ENCODE data around the gene ZCCHC8. TPM values are rescaled to one million over a fixed set of nuclear protein-coding genes. Genes with fewer than 3 reads are reported as not detected.
"Not testable (repeated sequence)": the region's sequence is repeated elsewhere in the genome, so short reads cannot be mapped to it uniquely, and the experiment has no call there.

The ZCCHC8 gene
- total RNA-seq, 1 experiment from 2014 or later = 40.1 TPM

DNA sequence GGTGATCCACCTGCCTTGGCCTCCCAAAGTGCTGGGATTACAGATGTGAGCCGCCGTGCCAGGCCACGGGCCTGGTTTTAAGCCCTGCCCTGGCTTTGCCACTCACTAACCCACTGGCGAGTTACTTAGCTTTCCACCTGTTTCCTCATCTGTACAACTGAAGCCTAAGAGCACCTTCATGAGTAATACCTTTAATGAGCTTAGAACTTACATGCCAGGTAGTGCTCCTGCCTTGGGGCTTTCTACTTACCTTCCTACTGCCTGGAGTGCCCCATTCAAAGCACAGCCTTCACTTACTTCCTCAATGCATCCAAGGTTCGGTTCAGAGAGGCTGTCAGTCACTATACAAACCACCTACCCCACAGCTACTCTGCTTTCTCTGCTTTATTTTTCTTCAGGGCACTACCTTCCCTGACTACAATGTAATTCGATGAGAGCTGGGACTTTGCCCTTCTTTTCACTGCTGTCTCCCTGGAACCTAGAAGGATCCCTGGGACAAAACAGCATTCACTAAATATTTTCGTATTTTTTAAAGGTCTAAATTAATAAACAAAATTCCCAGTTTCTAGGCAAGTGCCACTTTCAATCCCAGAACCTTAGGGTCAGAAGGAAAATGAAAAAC, 13.8 kb downstream of the ZCCHC8 start:
- no peaks in the 10 kb centered on the region for H3K27me3 Mint-ChIP-seq (ENCODE audit: insufficient read depth, unreplicated experiment)
- ChIA-PET POLR2A (interaction anchor here (0.5 to 1.0 kb wide), 2 partner anchors 14 to 38 kb away, joined by 3 to 4 read pairs; partner anchors contain the start of gene ZCCHC8), CTCF (no interaction called here)
- TSS peak; percentile 4 for BruUV-seq (replicated peaks)
- no peak for DNase-seq
- intact Hi-C loops (cut with micrococcal nuclease; ENCODE audit: unreplicated experiment) = loop anchor here (5.0 kb wide), 1 partner anchor 85 kb away; no protein-coding TSS in a partner anchor
- peaks cover 19% of the 10 kb centered on the region for H3K4me1 ChIP-seq
- H3K4me1 Mint-ChIP-seq (ENCODE audit: low read depth, unreplicated experiment) = peaks cover 18% of the 10 kb centered on the region
- no peaks in the 10 kb centered on the region for H3K9me3 Mint-ChIP-seq (ENCODE audit: unreplicated experiment)
- peaks cover 2% of the 10 kb centered on the region; the same call in 1 of the 2 replicates for H3K36me3 ChIP-seq (ENCODE audit: control insufficient read depth, insufficient read depth, low read length)
- peaks cover 92% of the 10 kb centered on the region for H3K36me3 Mint-ChIP-seq (ENCODE audit: insufficient read depth, unreplicated experiment)
- no peak overlapping the region for H3K27ac Mint-ChIP-seq (ENCODE audit: unreplicated experiment)
- H3K4me3 Mint-ChIP-seq (ENCODE audit: unreplicated experiment) = no peak overlapping the region
- no peak overlapping the region for H3K4me3 ChIP-seq (ENCODE audit: low read depth, low read length)
- H3K9me3 ChIP-seq = no peaks in the 10 kb centered on the region
- no peaks in the 10 kb centered on the region for H3K27me3 ChIP-seq (replicated peaks; ENCODE audit: control insufficient read depth, insufficient read depth, low read length)
- TF ChIP-seq, protein P1, sequence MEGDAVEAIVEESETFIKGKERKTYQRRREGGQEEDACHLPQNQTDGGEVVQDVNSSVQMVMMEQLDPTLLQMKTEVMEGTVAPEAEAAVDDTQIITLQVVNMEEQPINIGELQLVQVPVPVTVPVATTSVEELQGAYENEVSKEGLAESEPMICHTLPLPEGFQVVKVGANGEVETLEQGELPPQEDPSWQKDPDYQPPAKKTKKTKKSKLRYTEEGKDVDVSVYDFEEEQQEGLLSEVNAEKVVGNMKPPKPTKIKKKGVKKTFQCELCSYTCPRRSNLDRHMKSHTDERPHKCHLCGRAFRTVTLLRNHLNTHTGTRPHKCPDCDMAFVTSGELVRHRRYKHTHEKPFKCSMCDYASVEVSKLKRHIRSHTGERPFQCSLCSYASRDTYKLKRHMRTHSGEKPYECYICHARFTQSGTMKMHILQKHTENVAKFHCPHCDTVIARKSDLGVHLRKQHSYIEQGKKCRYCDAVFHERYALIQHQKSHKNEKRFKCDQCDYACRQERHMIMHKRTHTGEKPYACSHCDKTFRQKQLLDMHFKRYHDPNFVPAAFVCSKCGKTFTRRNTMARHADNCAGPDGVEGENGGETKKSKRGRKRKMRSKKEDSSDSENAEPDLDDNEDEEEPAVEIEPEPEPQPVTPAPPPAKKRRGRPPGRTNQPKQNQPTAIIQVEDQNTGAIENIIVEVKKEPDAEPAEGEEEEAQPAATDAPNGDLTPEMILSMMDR (IDR thresholded peaks at IDR 0.05; ENCODE audit: insufficient read depth in 1 of 2, low read depth in 1 of 2, low read length in 1 of 2, severe bottlenecking in 1 of 2, unreplicated experiment in 1 of 2) = no peak

DNA sequence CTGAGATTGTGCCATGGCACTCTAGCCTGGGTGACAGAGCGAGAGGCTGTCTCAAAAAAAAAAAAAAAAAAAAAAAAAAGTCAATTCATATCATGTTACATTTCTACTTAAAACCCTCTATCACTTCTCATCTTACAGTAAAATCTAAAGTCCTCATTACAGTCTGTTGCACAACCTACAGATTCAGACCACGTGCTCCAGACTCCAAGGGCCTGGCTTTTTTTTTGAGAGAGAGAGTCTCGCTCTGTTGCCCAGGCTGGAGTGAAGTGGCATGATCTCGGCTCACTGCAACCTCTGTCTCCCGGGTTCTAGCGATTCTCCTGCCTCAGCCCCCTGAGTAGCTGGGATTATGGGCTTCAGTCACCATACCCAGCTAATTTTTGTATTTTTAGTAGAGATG, 14.4 kb downstream of the ZCCHC8 start:
- H3K27me3 Mint-ChIP-seq (ENCODE audit: insufficient read depth, unreplicated experiment); CTCF ChIA-PET; H3K27ac Mint-ChIP-seq (ENCODE audit: unreplicated experiment); H3K9me3 Mint-ChIP-seq (ENCODE audit: unreplicated experiment); BruUV-seq (replicated peaks); H3K4me3 Mint-ChIP-seq (ENCODE audit: unreplicated experiment); H3K36me3 ChIP-seq (ENCODE audit: control insufficient read depth, insufficient read depth, low read length); H3K4me3 ChIP-seq (ENCODE audit: low read depth, low read length); H3K27me3 ChIP-seq (replicated peaks; ENCODE audit: control insufficient read depth, insufficient read depth, low read length); H3K9me3 ChIP-seq; DNase-seq: not testable (repeated sequence)
- intact Hi-C loops (cut with micrococcal nuclease; ENCODE audit: unreplicated experiment) = loop anchor here (5.0 kb wide), 1 partner anchor 84 kb away; no protein-coding TSS in a partner anchor
- H3K4me1 ChIP-seq = peaks cover 19% of the 10 kb centered on the region
- H3K4me1 Mint-ChIP-seq (ENCODE audit: low read depth, unreplicated experiment) = peaks cover 18% of the 10 kb centered on the region
- H3K36me3 Mint-ChIP-seq (ENCODE audit: insufficient read depth, unreplicated experiment) = peaks cover 92% of the 10 kb centered on the region
- POLR2A ChIA-PET = interaction anchor here (0.5 to 1.0 kb wide), 2 partner anchors 14 to 39 kb away, joined by 3 to 4 read pairs; partner anchors contain the start of gene ZCCHC8

DNA sequence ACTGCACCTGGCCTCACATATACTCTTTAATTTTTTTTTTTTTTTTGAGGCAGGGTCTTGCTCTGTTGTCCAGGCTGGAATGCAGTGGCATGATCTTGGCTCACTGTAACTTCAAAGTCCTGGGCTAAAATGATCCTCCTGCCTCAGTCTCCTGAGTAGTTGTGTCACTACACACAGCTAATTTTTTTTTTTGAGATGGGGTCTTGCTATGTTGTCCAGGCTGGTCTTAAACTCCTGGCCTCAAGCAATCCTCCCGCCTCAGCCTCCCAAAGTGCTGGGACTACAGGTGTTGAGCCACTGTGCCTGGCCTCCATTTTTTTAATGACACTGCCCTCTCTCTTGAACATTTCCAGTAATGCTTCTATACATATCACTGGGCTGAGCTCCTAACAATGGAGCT, 16.3 kb downstream of the ZCCHC8 start:
- H3K27me3 Mint-ChIP-seq (ENCODE audit: insufficient read depth, unreplicated experiment); H3K4me3 Mint-ChIP-seq (ENCODE audit: unreplicated experiment); H3K4me1 ChIP-seq; H3K36me3 ChIP-seq (ENCODE audit: control insufficient read depth, insufficient read depth, low read length); intact Hi-C loops (cut with micrococcal nuclease; ENCODE audit: unreplicated experiment); H3K9me3 Mint-ChIP-seq (ENCODE audit: unreplicated experiment); H3K9me3 ChIP-seq; DNase-seq; BruUV-seq (replicated peaks); POLR2A ChIA-PET; H3K27ac Mint-ChIP-seq (ENCODE audit: unreplicated experiment); H3K4me1 Mint-ChIP-seq (ENCODE audit: low read depth, unreplicated experiment); H3K4me3 ChIP-seq (ENCODE audit: low read depth, low read length); H3K27me3 ChIP-seq (replicated peaks; ENCODE audit: control insufficient read depth, insufficient read depth, low read length): not testable (repeated sequence)
- CTCF ChIA-PET = interaction anchor here (0.5 kb wide), 1 partner anchor 352 kb away, joined by 4 read pairs; no protein-coding TSS in a partner anchor
- peaks cover 90% of the 10 kb centered on the region for H3K36me3 Mint-ChIP-seq (ENCODE audit: insufficient read depth, unreplicated experiment)

DNA sequence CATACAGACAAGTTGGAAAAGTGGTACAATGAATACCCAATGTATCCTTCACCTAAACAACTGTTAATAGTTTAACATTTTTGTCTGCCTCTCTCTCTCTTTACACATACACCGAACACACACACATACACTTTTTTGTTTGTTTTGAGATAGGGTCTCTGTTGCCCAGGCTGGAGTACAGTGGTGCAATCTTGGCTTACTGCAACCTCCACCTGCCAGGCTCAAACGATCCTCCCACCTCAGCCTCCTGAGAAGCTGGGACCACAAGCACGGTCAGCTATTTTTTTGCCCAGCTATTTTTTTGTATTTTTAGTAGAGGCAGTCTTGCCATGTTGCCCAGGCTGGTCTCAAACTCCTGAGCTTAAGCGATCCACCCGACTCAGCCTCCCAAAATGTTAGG, 16.8 kb downstream of the ZCCHC8 start:
- intact Hi-C loops (cut with micrococcal nuclease; ENCODE audit: unreplicated experiment) = no loop called here

More for the DNA sequence above, 16.8 kb downstream of the ZCCHC8 start:
- Histone ChIP-seq H3K4me1 (no peaks in the 10 kb centered on the region; the same call in 1 of the 2 replicates), H3K27me3 (replicated peaks; ENCODE audit: control insufficient read depth, insufficient read depth, low read length) (no peaks in the 10 kb centered on the region), H3K4me3 (ENCODE audit: low read depth, low read length) (no peak overlapping the region), H3K36me3 (ENCODE audit: control insufficient read depth, insufficient read depth, low read length) (no peaks in the 10 kb centered on the region), H3K9me3 (no peaks in the 10 kb centered on the region)
- TF ChIP-seq, protein P1 (IDR thresholded peaks at IDR 0.05; ENCODE audit: insufficient read depth in 1 of 2, low read depth in 1 of 2, low read length in 1 of 2, severe bottlenecking in 1 of 2, unreplicated experiment in 1 of 2) = no peak
- no peaks in the 10 kb centered on the region for H3K9me3 Mint-ChIP-seq (ENCODE audit: unreplicated experiment)
- CTCF ChIA-PET = no interaction called here
- peaks cover 4% of the 10 kb centered on the region for H3K4me1 Mint-ChIP-seq (ENCODE audit: low read depth, unreplicated experiment)
- peak overlapping the region; percentile 11 for H3K27ac Mint-ChIP-seq (ENCODE audit: unreplicated experiment)
- H3K27me3 Mint-ChIP-seq (ENCODE audit: insufficient read depth, unreplicated experiment) = no peaks in the 10 kb centered on the region
- POLR2A ChIA-PET = no interaction called here
- BruUV-seq (replicated peaks) = no TSS peak
- H3K4me3 Mint-ChIP-seq (ENCODE audit: unreplicated experiment) = no peak overlapping the region
- DNase-seq = no peak
- peaks cover 90% of the 10 kb centered on the region for H3K36me3 Mint-ChIP-seq (ENCODE audit: insufficient read depth, unreplicated experiment)

Data from Caco-2 (cell line).